HCT116 (cell line): ENCODE measurements around the gene KAZN. TPM values are rescaled to one million over a fixed set of nuclear protein-coding genes. Genes with fewer than 3 reads are reported as not detected.

ENCODE experiments used
- ATAC-seq: fragments of 200-7000 bp; cut with Tn5 transposase; 2 replicates; pipeline ENCODE4 v1.9.1; 2020; ENCODE audit warnings: mild to moderate bottlenecking, moderate library complexity
- BruUV-seq: library from RNA; stranded (reverse); fragments of 400-500 nt; replicated peaks from 2 replicates; lab custom pipeline; 2021; lab: Mats Ljungman, UMichigan
- CTCF ChIA-PET: fragments of 300-600 bp; sonication (Branson Sonifier 250); formaldehyde crosslinking; loops from one replicate; lab custom pipeline; 2021; ENCODE audit warnings: antibody characterized with exemption; lab: Charles Lee
- POLR2A ChIA-PET: fragments of 300-600, 350-600 bp; sonication (Branson Sonifier 250); formaldehyde crosslinking; loops from one replicate; lab custom pipeline; 2021; ENCODE audit warnings: antibody characterized with exemption; lab: Charles Lee
- RAD21 ChIA-PET, 2 experiments: fragments of 300-600 bp; sonication (Branson Sonifier 250); formaldehyde crosslinking; loops; one replicate each; lab custom pipeline; 2023; ENCODE audit warnings: low total read pairs in 2 of 2; ENCODE audit not compliant: uncharacterized antibody in 2 of 2, unreplicated experiment in 2 of 2, low non-redundant PET in 1 of 2; lab: Charles Lee
- DNase-seq: peaks from one replicate; pipeline ENCODE4 v3.0.0-alpha.2; 2010; ENCODE audit warnings: low read depth, low spot score
- H2AFZ ChIP-seq: fragments of 200-600 bp; shearing (Covaris generic), sonication (generic); 2 replicates; pipeline ENCODE4 v1.6.1; 2017; ENCODE audit warnings: low read depth, mixed run types, mixed read lengths, antibody characterized with exemption, low read length; ENCODE audit not compliant: poor library complexity, severe bottlenecking
- H3K27ac ChIP-seq: 2 replicates; pipeline ENCODE4 v1.5.1; 2012; ENCODE audit warnings: low read depth, low read length
- H3K27me3 ChIP-seq: fragments of 200-600 bp; sonication (generic); 2 replicates; pipeline ENCODE4 v1.6.1; 2016; ENCODE audit warnings: mixed run types, low read length, mixed read lengths; ENCODE audit not compliant: insufficient read depth
- H3K36me3 ChIP-seq, 2 experiments: fragments of 200-500 bp in 1 of 2; fragments of 200-600 bp in 1 of 2; sonication (Bioruptor generic) in 1 of 2; sonication (generic) in 1 of 2; 2 replicates each; pipeline versions ENCODE4 v1.5.1 to v1.6.1; 2014 to 2016; ENCODE audit warnings: low read length in 2 of 2, inconsistent platforms in 1 of 2, mixed read lengths in 1 of 2, mixed run types in 1 of 2; ENCODE audit not compliant: insufficient read depth in 2 of 2, control insufficient read depth in 1 of 2
- H3K4me1 ChIP-seq, 2 experiments: fragments of 200-600 bp in 1 of 2; sonication (generic) in 1 of 2; 2 replicates each; pipeline versions ENCODE4 v1.5.1 to v1.6.1; 2012 to 2017; ENCODE audit warnings: low read length in 2 of 2, inconsistent platforms in 1 of 2, mild to moderate bottlenecking in 1 of 2, mixed read lengths in 1 of 2, mixed run types in 1 of 2, moderate library complexity in 1 of 2; ENCODE audit not compliant: insufficient read depth in 2 of 2, control insufficient read depth in 1 of 2
- H3K4me2 ChIP-seq: fragments of 200-600 bp; sonication (generic); 2 replicates; pipeline ENCODE4 v1.6.1; 2017; ENCODE audit warnings: mixed run types, low read length, mixed read lengths
- H3K4me3 ChIP-seq, 2 experiments: fragments of 200-600 bp in 1 of 2; sonication (generic) in 1 of 2; replicated peaks in 1 of 2; 2 replicates each; pipeline ENCODE4 v1.5.1; 2011 to 2016; ENCODE audit warnings: low read length in 2 of 2, control low read depth in 1 of 2, low read depth in 1 of 2, mild to moderate bottlenecking in 1 of 2, mixed read lengths in 1 of 2, mixed run types in 1 of 2
- H3K79me2 ChIP-seq: fragments of 200-600 bp; sonication (generic); 2 replicates; pipeline ENCODE4 v1.6.1; 2017; ENCODE audit warnings: mild to moderate bottlenecking, mixed run types, low read length, moderate library complexity, mixed read lengths; ENCODE audit not compliant: insufficient read depth
- H3K9ac ChIP-seq: fragments of 200-600 bp; sonication (generic); 2 replicates; pipeline ENCODE4 v1.6.1; 2016; ENCODE audit warnings: low read length, mixed read lengths
- H3K9me2 ChIP-seq: fragments of 200-600 bp; sonication (generic), shearing (Covaris generic); 2 replicates; pipeline ENCODE4 v1.6.1; 2017; ENCODE audit warnings: mixed run types, mild to moderate bottlenecking, moderate library complexity; ENCODE audit not compliant: insufficient read depth
- H3K9me3 ChIP-seq, 2 experiments: fragments of 200-500 bp in 1 of 2; fragments of 200-600 bp in 1 of 2; sonication (Bioruptor generic) in 1 of 2; sonication (generic) in 1 of 2; 2 replicates each; pipeline ENCODE4 v1.6.1; 2014 to 2017; ENCODE audit warnings: low read length in 2 of 2, mixed read lengths in 2 of 2, inconsistent platforms in 1 of 2, low read depth in 1 of 2, mild to moderate bottlenecking in 1 of 2, mixed run types in 1 of 2, moderate library complexity in 1 of 2; ENCODE audit not compliant: control insufficient read depth in 1 of 2, insufficient read depth in 1 of 2
- H4K20me1 ChIP-seq: fragments of 200-600 bp; sonication (generic), shearing (Covaris generic); 2 replicates; pipeline ENCODE4 v1.6.1; 2017; ENCODE audit warnings: mixed run types, mild to moderate bottlenecking, moderate library complexity; ENCODE audit not compliant: insufficient read depth
- ATF3 ChIP-seq: IDR thresholded peaks from 2 replicates; pipeline ENCODE4 v1.6.1; 2012
- CBX3 ChIP-seq: IDR thresholded peaks from 2 replicates; pipeline ENCODE4 v1.6.1; 2012; ENCODE audit warnings: low read depth
- CEBPB ChIP-seq: IDR thresholded peaks from 2 replicates; pipeline ENCODE4 v1.6.1; 2012; ENCODE audit warnings: low read depth
- EGR1 ChIP-seq: IDR thresholded peaks from 2 replicates; pipeline ENCODE4 v1.6.1; 2012; ENCODE audit warnings: low read depth
- ELF1 ChIP-seq: IDR thresholded peaks from 2 replicates; pipeline ENCODE4 v1.6.1; 2012; ENCODE audit warnings: low read depth, borderline replicate concordance
- EZH2 ChIP-seq: fragments of 200-600 bp; sonication (generic); IDR thresholded peaks from 2 replicates; pipeline ENCODE4 v1.6.1; 2017; ENCODE audit warnings: antibody characterized with exemption, mixed run types
- EZH2phosphoT487 ChIP-seq: fragments of 200-600 bp; IDR thresholded peaks from 2 replicates; pipeline ENCODE4 v1.6.1; 2018; ENCODE audit warnings: antibody characterized with exemption, borderline replicate concordance
- FOSL1 ChIP-seq: IDR thresholded peaks from 2 replicates; pipeline ENCODE4 v1.6.1; 2012; ENCODE audit warnings: low read depth
- JUND ChIP-seq: IDR thresholded peaks from 2 replicates; pipeline ENCODE4 v1.6.1; 2012
- POLR2A ChIP-seq: IDR thresholded peaks from 2 replicates; pipeline ENCODE4 v1.7.0; 2011; ENCODE audit warnings: borderline replicate concordance; ENCODE audit not compliant: insufficient read depth, insufficient read length; ENCODE audit errors: extremely low read depth
- POLR2AphosphoS5 ChIP-seq: IDR thresholded peaks from 2 replicates; pipeline ENCODE4 v1.6.1; 2011; ENCODE audit warnings: mild to moderate bottlenecking, low read depth, low read length, moderate library complexity
- RAD21 ChIP-seq: IDR thresholded peaks from 2 replicates; pipeline ENCODE4 v1.6.1; 2012; ENCODE audit warnings: low read depth, mild to moderate bottlenecking
- SP1 ChIP-seq: IDR thresholded peaks from 2 replicates; pipeline ENCODE4 v1.6.1; 2012; ENCODE audit warnings: low read depth
- TCF7L2 ChIP-seq: IDR thresholded peaks from 2 replicates; pipeline ENCODE4 v1.7.0; 2011; ENCODE audit warnings: borderline replicate concordance, inconsistent platforms; ENCODE audit not compliant: insufficient read depth, insufficient read length; ENCODE audit errors: extremely low read depth
- YY1 ChIP-seq: IDR thresholded peaks from 2 replicates; pipeline ENCODE4 v1.6.1; 2011; ENCODE audit warnings: low read length, low read depth, moderate library complexity, mild to moderate bottlenecking; ENCODE audit not compliant: insufficient replicate concordance; ENCODE audit errors: extremely low read depth
- ZBTB33 ChIP-seq: IDR thresholded peaks from 2 replicates; pipeline ENCODE4 v1.6.1; 2011; ENCODE audit warnings: mild to moderate bottlenecking, low read length, moderate library complexity; ENCODE audit not compliant: insufficient replicate concordance; ENCODE audit errors: extremely low read depth
- ZFX ChIP-seq: fragments of 450-650 bp; IDR thresholded peaks from 2 replicates; pipeline ENCODE4 v1.6.1; 2017
- ZNF274 ChIP-seq: fragments of 200-500 bp; sonication (Bioruptor generic); IDR thresholded peaks from 2 replicates; pipeline ENCODE4 v1.6.1; 2014; ENCODE audit warnings: mild to moderate bottlenecking, low read depth, low read length, inconsistent platforms
- intact Hi-C: fragments of 100-400 bp; cut with micrococcal nuclease; formaldehyde crosslinking; loops from 2 replicates; pipeline ENCODE4 v1.10.0; 2022
- total RNA-seq: library from RNA; stranded (reverse); gene quantifications from one replicate; pipeline ENCODE4 v1.2.1, GENCODE V29; 2021; ENCODE audit not compliant: unreplicated experiment

KAZN gene
- total RNA-seq, 1 experiment from 2014 or later, result 13.4 TPM

- no peak overlapping the region for H3K4me2 ChIP-seq
- peaks cover 4% of the 10 kb centered on the region; the same call in 1 of the 2 replicates for H3K27me3 ChIP-seq
- no peak for DNase-seq
- no peak overlapping the region for H3K27ac ChIP-seq
- no peaks in the 10 kb centered on the region for H3K9me3 ChIP-seq
- no peaks in the 10 kb centered on the region for H3K9me2 ChIP-seq
- no peak for TF ChIP-seq YY1
- no peak for TF ChIP-seq SP1
- no peak for TF ChIP-seq POLR2A
- TF ChIP-seq TCF7L2, result no peak
- TF ChIP-seq POLR2AphosphoS5, result no peak
- TF ChIP-seq JUND, result no peak
- TF ChIP-seq RAD21, result no peak
- no peak overlapping the region for H3K9ac ChIP-seq
- intact Hi-C loops, result no loop called here
- no peaks in the 10 kb centered on the region for H3K79me2 ChIP-seq
- CTCF ChIA-PET, result no interaction called here
- POLR2A ChIA-PET, result no interaction called here
- no TSS peak for BruUV-seq
- no peak for ATAC-seq
- H3K4me1 ChIP-seq, result no peaks in the 10 kb centered on the region
- no peaks in the 10 kb centered on the region for H4K20me1 ChIP-seq
- no peak overlapping the region for H2AFZ ChIP-seq
- H3K4me3 ChIP-seq, result no peak overlapping the region
- RAD21 ChIA-PET, result no interaction called here
- no peaks in the 10 kb centered on the region for H3K36me3 ChIP-seq
These were observed 22.3 kb upstream of the KAZN start for GRCh38 chr1:14576155-14576554.

GRCh38 chr1:14577261-14577660, 21.2 kb upstream of the KAZN start:
- ChIA-PET CTCF (no interaction called here), RAD21 (no interaction called here), POLR2A (no interaction called here)
- intact Hi-C loops, result no loop called here
- H2AFZ ChIP-seq, result no peak overlapping the region
- no peaks in the 10 kb centered on the region for H3K9me3 ChIP-seq
- H4K20me1 ChIP-seq, result no peaks in the 10 kb centered on the region
- TF ChIP-seq RAD21 (no peak), EZH2 (no peak), ZFX (no peak), ZNF274 (no peak), CEBPB (no peak), POLR2A (no peak), CBX3 (no peak), EZH2phosphoT487 (no peak), ELF1 (no peak), EGR1 (no peak), SP1 (no peak), ZBTB33 (no peak), FOSL1 (no peak), ATF3 (no peak)
- H3K4me3 ChIP-seq, result no peak overlapping the region
- H3K36me3 ChIP-seq, result no peaks in the 10 kb centered on the region
- no peaks in the 10 kb centered on the region for H3K4me1 ChIP-seq
- no TSS peak for BruUV-seq
- H3K27ac ChIP-seq, result no peak overlapping the region
- H3K4me2 ChIP-seq, result no peak overlapping the region
- DNase-seq (no peak), ATAC-seq (no peak)
- H3K79me2 ChIP-seq, result no peaks in the 10 kb centered on the region
- no peaks in the 10 kb centered on the region for H3K9me2 ChIP-seq
- no peak overlapping the region for H3K9ac ChIP-seq
- peaks cover 4% of the 10 kb centered on the region; the same call in 1 of the 2 replicates for H3K27me3 ChIP-seq
